HG02852 (cell line): ENCODE data around the gene TPR.

Experiments used
- ATAC-seq: cut with Tn5 transposase; IDR thresholded peaks from one replicate; pipeline ENCODE4 v1.9.1; 2021; ENCODE audit warnings: mild to moderate bottlenecking, moderate library complexity; ENCODE audit not compliant: unreplicated experiment

TPR gene

DNA sequence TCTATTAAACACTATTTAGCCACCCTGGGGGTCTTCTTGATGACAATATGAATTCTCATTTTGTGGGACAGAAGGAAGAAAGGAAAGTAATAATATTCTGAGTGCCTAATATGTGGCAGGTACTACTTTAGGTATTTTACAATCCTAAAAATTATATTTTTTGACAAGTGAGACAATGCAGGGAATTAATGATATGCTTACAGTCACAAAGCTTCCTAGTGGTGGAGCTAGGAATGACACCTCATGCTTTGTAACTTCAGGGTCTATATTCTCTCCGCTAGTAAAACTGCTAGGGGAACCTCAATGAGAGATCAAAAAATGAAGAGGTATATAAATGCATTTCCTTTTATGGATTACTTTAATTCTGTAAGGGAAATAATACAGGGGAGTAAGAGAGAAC, 44.3 kb downstream of the TPR start:
- ATAC-seq = no peak

DNA sequence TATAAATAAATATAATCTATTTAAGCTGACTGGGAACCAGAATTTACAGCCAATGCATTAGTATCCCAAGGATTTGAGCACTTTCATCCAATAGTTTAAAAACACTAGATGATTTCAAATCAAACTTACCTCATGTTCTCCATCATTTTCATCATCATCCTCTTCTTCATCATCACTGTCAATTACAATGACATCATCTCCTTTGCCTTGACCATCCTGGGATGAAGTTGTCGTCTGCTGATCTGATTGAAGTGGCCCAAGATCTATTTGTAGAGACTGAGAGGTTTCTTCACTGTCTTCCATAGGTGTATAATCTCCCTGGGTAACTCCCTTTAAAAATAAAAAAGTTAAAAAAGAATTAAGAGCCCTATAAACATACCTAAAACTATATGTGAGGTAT, 47.7 kb downstream of the TPR start:
- no peak for ATAC-seq

DNA sequence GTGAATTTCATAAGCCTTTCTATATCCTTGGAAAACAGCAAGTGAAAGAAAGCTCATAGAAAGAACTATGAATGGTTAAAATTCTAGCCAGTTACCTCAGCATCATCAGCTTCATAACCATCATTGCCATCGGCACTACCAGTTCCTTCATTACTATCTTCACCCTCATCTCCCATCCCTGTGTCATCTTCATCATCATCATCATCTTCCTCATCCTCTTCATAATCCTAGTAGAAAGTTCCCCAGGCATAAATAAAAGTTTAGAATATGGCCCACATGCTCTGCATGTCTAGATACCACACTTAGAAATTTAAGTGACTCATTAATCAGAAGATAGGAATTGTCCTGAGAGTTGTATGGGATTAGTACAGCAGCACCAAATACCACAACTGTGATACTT, 49.0 kb downstream of the TPR start:
- ATAC-seq = no peak

DNA sequence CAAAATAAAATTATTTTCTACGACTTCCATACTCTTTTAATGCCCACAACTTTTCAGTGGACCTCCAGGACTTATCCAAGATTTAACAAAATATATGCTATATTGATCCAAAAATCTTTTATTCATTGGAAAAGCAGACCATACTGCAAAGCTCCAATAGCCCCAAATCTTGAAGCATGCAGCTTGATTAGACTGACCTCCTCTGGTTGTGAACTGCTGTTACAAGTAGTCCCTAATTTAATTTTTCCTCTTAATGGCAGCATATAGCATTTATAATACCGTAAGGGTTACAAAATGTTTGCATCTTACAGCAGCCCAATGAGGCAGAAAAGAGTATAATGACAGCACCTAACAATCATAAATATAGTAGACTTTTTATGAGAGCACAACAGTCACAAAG, 49.8 kb downstream of the TPR start:
- ATAC-seq = no peak

DNA sequence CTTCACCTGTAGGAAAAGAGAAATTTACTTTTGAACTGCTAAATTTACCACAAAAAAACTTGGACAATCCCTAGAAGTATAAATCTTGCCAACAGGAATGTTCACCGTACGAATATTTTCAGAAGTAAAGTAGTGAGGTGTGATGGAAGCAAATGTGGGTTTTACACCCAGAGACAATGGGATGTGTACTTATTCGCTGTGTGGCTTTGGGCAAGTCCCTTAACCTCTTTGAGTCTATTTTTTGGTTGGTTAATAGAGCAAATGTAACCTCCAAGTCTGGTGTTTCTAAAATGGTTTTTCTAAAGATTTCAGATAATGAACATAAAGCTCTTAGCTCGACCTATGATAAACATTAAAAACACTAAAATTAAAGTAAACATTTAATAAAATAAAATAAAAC, 51.2 kb downstream of the TPR start:
- ATAC-seq = no peak

DNA sequence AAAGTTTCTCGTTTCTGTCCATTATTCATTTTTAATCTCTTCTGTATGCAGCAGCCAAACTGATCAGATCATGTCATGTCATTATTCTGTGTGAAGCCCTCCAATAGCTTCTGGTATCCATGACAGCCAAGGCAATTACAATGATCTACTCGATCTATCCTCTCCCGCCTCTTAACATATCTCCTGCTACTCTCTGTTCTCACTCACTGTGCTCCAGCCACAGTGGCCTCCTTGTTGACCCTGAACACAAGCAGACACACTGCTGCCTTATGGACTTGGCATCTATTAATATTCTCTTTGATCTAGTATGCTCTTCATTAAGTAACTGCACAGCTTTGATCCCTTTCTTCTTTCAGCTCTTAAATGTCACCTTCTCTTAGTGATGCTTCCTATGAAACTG, 59.5 kb downstream of the TPR start:
- no peak for ATAC-seq

DNA sequence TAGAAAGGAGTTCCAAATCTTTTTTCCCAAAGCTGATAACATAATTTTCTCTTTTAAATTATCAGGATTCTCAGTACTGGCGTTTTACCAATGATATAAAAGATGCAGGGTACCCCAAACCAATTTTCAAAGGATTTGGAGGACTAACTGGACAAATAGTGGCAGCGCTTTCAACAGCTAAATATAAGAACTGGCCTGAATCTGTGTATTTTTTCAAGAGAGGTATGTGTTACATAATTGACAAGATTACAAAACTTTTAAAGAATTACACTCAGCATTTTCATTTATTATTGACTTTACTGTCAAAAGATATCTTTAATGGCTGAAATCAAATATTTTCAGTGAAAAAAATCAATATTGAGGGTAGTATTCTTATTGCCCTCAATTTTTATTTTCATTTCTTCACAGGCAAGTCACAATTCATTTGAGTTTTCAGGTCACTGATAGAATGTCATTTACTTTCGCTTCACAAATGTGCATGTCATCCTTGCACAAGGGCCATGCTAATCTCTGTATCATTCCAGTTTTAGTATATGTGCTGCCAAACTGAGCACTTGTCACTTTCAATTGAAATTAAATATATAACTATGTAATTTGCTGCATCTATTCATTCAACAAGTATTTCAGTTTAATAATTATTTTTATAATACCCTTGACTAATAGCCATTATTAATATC, 63.5 kb downstream of the TPR start:
- no peak for ATAC-seq

DNA sequence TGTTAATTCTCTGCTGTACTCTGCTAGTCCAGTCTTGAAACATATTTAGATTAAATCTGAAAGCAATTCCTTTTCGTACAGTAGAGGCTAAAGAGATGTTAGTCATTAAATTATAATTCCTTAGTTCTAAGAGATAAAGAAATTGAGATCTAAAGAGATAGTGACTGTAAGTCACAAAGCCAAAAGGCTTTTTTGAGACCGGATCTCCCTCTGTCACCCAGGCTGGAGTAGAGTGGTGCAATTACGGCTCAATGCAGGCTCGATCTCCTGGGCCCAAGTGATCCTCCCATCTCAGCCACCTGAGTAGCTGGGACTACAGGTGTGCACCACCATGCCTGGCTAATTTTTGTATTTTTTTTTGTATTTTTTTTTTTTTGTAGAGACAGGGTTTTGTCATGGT, 64.7 kb downstream of the TPR start:
- ATAC-seq = no peak

DNA sequence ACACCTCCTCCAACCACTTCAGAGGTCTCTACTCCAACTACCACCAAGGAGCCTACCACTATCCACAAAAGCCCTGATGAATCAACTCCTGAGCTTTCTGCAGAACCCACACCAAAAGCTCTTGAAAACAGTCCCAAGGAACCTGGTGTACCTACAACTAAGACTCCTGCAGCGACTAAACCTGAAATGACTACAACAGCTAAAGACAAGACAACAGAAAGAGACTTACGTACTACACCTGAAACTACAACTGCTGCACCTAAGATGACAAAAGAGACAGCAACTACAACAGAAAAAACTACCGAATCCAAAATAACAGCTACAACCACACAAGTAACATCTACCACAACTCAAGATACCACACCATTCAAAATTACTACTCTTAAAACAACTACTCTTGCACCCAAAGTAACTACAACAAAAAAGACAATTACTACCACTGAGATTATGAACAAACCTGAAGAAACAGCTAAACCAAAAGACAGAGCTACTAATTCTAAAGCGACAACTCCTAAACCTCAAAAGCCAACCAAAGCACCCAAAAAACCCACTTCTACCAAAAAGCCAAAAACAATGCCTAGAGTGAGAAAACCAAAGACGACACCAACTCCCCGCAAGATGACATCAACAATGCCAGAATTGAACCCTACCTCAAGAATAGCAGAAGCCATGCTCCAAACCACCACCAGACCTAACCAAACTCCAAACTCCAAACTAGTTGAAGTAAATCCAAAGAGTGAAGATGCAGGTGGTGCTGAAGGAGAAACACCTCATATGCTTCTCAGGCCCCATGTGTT, 66.6 kb downstream of the TPR start:
- no peak for ATAC-seq

DNA sequence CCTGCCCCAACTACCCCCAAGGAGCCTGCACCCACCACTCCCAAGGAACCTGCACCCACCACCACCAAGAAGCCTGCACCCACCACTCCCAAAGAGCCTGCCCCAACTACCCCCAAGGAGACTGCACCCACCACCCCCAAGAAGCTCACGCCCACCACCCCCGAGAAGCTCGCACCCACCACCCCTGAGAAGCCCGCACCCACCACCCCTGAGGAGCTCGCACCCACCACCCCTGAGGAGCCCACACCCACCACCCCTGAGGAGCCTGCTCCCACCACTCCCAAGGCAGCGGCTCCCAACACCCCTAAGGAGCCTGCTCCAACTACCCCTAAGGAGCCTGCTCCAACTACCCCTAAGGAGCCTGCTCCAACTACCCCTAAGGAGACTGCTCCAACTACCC, 67.6 kb downstream of the TPR start:
- no peak for ATAC-seq

DNA sequence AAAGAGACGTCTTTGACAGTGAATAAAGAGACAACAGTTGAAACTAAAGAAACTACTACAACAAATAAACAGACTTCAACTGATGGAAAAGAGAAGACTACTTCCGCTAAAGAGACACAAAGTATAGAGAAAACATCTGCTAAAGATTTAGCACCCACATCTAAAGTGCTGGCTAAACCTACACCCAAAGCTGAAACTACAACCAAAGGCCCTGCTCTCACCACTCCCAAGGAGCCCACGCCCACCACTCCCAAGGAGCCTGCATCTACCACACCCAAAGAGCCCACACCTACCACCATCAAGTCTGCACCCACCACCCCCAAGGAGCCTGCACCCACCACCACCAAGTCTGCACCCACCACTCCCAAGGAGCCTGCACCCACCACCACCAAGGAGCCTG, 68.5 kb downstream of the TPR start:
- ATAC-seq = no peak

DNA sequence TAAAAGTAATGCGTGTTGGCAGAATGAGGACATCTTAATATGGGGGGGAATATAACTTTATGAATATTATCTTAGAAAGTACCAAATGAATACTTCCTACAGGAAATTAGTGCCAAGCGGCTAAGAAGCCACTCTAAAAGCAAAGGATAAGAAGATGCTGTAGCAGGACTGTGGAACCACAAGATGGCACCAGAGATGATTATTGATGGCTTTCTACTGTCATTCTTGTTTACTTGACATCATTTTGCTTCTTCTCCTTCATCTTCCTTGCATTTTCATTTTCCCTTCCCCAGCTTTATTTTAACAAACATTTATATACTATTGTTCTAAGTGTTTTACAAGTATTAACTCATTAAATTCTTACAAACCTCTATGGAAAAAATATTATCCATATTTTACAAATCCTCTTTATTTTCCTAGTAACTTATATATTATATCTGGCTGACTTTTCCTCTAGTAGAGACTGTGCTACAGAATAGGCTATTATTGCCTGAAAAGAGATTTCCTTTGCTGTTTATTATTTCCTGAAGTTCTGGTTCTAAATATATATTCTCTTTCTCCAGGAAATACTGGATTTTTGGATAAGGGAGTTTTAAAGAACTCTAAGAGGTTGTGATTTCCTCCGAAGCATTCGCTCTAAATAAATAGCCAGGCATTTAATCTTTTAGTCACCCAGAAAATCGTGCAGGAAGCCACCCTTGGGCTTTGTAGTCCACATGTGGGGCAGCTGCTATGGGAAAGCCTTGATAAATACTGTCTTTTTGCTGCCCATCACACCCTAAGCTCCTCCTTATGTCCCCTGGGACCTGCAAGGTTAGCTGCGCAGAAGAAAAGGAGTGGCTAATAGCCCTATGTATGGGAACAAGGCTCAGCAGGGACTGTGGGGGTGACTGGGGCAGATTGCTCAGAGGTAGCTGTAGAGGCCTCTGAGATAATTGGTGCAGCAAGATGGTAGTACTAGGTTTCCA, 69.8 kb downstream of the TPR start:
- peak; percentile 80 for ATAC-seq

DNA sequence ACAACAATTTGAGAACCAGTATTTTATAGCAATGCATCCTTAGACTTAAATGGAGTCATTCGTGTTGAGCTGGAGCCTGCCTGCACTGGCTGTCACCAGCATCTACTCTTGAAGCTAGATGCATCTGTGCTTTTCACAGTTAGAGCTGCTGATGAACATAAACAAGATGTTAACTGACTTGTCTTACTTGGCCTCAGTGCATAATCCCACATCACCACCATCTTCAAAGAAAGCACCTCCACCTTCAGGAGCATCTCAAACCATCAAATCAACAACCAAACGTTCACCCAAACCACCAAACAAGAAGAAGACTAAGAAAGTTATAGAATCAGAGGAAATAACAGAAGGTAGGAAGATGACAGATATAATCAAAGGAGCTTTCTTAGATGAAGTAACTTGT, 71.1 kb downstream of the TPR start:
- ATAC-seq = no peak

DNA sequence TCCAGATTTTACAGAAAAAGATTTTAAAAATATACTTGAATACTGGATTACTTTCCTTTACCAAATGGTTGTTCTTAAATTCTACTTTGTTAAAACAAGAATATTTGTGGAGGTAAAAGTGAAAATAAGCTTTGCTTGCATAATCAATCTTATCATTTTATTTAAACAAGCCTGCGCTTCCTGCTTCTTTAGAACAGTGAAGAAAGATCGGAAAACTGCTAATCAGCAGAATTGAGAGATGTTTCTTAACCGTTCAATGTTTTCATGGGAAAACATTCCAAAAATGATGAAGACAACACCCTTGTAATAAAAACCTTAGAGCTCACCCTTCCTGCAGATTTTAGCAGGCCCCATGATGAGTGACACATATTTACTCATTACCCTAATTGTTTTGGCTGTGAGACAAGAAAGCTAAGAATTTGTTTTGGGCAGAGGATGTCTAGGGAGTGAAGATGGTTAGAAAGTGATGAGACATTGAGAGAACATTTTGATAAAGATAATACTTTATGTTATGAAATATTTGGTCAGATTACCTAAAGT, 72.6 kb downstream of the TPR start:
- no peak for ATAC-seq

DNA sequence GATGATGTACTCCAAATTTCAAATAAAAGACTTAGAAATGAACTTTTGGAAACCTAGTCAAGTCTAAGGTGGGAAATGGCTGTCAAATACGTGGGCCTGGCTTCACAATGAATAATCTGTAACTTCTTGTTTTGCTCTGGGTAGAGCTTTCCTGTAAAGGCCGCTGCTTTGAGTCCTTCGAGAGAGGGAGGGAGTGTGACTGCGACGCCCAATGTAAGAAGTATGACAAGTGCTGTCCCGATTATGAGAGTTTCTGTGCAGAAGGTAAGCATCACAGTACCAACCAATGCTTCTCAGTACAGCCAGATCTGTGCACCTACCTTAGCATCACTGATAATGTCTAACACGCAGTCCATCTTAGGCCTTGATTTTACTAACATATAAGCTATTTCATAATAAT, 73.6 kb downstream of the TPR start:
- ATAC-seq = no peak

DNA sequence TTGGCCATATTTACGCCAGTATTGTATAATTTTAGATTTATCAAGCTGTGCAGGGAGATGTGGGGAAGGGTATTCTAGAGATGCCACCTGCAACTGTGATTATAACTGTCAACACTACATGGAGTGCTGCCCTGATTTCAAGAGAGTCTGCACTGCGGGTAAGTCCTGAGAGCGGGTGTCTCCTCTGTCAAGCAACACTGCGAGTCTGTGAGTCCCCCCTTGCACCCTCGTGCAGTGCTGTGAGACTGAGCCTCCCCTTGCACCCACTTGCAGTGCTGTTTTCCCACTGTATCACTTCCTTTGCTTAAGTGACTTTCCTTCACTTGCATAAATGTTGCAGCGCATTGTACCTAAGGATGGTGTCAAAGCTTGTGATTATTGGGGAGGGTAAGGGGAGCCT, 75.0 kb downstream of the TPR start:
- ATAC-seq = no peak

DNA sequence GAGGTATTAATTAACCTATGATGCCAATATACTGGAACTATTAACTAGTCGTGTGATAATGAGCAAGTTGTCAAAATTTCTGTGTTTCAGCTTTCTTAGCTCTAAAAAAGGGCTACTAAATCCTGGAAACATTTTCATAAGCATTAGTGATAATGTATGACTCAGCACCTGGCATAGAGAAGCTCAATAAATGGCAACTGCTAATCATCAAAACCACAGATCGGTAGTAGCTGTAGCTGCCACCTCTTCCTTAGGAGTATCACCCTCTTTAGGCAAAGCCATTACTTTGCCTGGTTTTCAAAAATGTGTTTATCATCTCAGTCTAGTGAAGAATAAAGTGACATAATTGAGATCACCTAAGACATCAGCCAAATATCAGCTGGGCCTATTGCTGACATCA, 75.5 kb downstream of the TPR start:
- ATAC-seq = no peak

DNA sequence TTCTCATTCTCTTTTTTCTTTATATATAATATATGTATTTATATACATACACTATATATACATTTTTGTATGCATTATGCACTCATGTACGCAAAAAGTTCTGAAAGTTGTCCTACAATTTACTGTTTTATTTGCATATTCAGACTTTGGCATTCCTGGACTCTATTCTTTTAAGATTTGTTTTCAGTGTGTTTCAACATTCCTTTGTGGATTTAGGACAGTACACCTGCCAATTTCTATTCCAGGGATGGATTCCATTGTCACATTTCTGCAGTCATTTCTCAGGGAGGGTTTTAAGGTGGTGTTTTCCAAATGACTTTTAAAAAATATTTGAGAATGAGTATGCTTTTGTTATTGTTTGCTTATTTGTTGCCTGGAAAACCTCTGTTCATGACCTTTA, 76.2 kb downstream of the TPR start:
- ATAC-seq = no peak

DNA sequence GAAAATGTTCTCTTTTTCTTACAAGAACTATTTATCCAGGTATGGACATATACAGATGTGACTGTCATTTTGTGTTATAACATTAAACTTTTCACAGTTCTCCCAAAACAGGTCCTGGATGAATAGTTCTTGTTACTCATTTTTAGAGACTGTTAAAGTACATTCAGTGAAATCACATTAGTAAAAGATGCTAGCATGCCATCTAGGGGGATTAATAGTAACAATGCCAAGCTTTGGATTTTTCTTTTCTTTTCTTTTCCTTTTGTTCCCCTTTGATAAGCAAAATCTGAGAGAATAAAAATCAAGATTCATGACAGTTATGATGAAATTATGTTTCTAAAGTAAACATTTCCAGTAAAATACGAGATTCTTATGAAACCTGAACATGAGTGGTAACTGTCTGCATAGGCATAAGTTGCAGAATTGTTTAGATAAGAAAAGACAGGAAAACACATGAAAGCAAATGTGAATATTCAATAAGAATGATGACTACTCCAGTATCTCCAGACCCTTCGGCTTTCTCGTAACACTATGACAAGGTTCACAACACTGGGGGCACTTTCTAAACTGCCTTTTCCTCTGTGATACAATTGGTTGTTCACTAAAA, 77.5 kb downstream of the TPR start:
- no peak for ATAC-seq

DNA sequence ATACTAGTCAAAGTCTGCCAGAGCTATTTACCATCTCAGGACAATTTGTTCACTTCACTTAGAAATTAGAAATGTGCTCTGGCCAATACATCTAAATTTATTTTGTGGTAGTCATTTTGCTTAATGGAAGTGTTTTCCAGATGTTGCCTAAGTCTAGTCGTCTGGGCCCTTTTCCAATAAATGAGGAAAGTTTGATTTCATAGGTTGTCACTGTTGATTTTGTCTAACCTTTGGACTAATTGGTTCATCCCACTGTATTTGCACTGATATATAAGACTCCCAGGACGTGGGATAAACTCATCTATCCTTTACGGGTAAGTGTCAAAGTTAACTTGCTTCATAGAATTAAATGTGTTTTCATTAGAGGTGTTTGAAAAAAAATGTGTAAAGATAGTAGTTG, 79.1 kb downstream of the TPR start, which contains the start of gene PRG4:
TSS of gene PRG4 (plus strand) at position 300 of the 400 bp plus-strand sequence.
- ATAC-seq = no peak

DNA sequence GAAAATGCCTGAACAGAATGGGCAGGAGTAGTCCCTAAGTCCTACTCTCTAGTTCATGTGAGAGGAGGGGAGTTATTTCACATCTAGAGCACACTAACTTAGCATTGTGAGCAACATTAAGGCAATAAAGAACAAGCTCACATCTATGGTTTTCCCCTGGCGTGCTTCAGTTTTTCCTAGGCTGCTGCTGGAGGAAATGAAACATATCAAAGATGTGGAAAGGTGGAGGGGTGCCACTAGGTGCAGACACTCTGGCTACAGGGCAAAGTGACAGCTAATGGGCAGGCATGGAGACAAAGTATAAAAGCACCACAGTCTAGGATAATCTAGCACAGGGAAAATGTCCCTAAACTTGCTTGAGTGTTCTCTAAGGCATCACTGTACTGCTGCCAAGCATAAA, 82.2 kb downstream of the TPR start:
- no peak for ATAC-seq
